H1 (cell line): ENCODE results near the gene RAB25. TPM values are rescaled to one million over a fixed set of nuclear protein-coding genes. Genes with fewer than 3 reads are reported as not detected.
A peak's percentile ranks its signal among the peaks of the same experiment; 100 is the strongest.

Experiments
- CTCF ChIA-PET: fragments of 300-600 bp; sonication (Branson Sonifier 250); formaldehyde crosslinking; loops from one replicate; lab custom pipeline; 2021; ENCODE audit not compliant: partially characterized antibody; lab: Charles Lee
- POLR2A ChIA-PET: fragments of 300-600 bp; sonication (Branson Sonifier 250); formaldehyde crosslinking; loops from one replicate; lab custom pipeline; 2021; ENCODE audit warnings: inconsistent platforms; ENCODE audit not compliant: partially characterized antibody; lab: Charles Lee
- DNase-seq, 2 experiments: peaks; one replicate each; pipeline versions ENCODE4 v3.0.0 to v3.0.0-alpha.2; 2010 to 2022; ENCODE audit warnings: low spot score in 2 of 2, low read depth in 1 of 2, mixed read lengths in 1 of 2
- FAIRE-seq: peaks from 2 replicates; lab custom pipeline; 2011; peaks lifted over from hg19 to GRCh38; lab: Jason Lieb, UNC
- H2AFZ ChIP-seq: 2 replicates; pipeline ENCODE4 v1.8.1; 2012; ENCODE audit warnings: low read length, inconsistent platforms
- H2AK5ac ChIP-seq: 2 replicates; pipeline ENCODE4 v1.6.1; 2013; ENCODE audit warnings: low read depth, low read length
- H2BK120ac ChIP-seq: replicated peaks from 2 replicates; pipeline ENCODE3; 2013; ENCODE audit warnings: low read depth, low read length, inconsistent platforms
- H2BK12ac ChIP-seq: 2 replicates; pipeline ENCODE4 v1.6.1; 2013; ENCODE audit warnings: low read depth, low read length
- H2BK15ac ChIP-seq: 2 replicates; pipeline ENCODE4 v1.6.1; 2013; ENCODE audit warnings: low read length
- H2BK20ac ChIP-seq: 2 replicates; pipeline ENCODE4 v1.6.1; 2013; ENCODE audit warnings: low read length
- H2BK5ac ChIP-seq: 2 replicates; pipeline ENCODE4 v1.6.1; 2013; ENCODE audit warnings: low read depth, low read length
- H3K14ac ChIP-seq: 2 replicates; pipeline ENCODE4 v1.6.1; 2013; ENCODE audit warnings: inconsistent platforms; ENCODE audit not compliant: insufficient read length
- H3K18ac ChIP-seq: 2 replicates; pipeline ENCODE4 v1.6.1; 2013; ENCODE audit warnings: low read length; ENCODE audit errors: extremely low read depth
- H3K23ac ChIP-seq: 2 replicates; pipeline ENCODE4 v1.6.1; 2013; ENCODE audit warnings: inconsistent platforms; ENCODE audit not compliant: insufficient read length
- H3K23me2 ChIP-seq: 2 replicates; pipeline ENCODE4 v1.6.1; 2013; ENCODE audit warnings: low read depth, low read length
- H3K27ac ChIP-seq: 2 replicates; pipeline ENCODE4 v1.6.1; 2011; ENCODE audit warnings: low read depth, low read length, inconsistent platforms
- H3K27me3 ChIP-seq, 4 experiments: replicated peaks in 1 of 4; 1 replicate in 1 of 4; 2 replicates in 3 of 4; pipeline versions ENCODE4 v1.6.1 to v1.8.1; 2011 to 2013; ENCODE audit warnings: low read length in 3 of 4, mild to moderate bottlenecking in 3 of 4, inconsistent platforms in 2 of 4, mixed read lengths in 2 of 4, moderate library complexity in 1 of 4; ENCODE audit not compliant: control insufficient read depth in 3 of 4, insufficient read depth in 3 of 4; ENCODE audit errors: extremely low read depth in 1 of 4
- H3K36me3 ChIP-seq, 4 experiments: 2 replicates each; pipeline versions ENCODE4 v1.6.1 to v1.8.1; 2011 to 2013; ENCODE audit warnings: mild to moderate bottlenecking in 4 of 4, low read length in 3 of 4, moderate library complexity in 2 of 4, control low read depth in 1 of 4, inconsistent platforms in 1 of 4; ENCODE audit not compliant: insufficient read depth in 4 of 4, control insufficient read depth in 2 of 4
- H3K4ac ChIP-seq: replicated peaks from 2 replicates; pipeline ENCODE3; 2013; ENCODE audit warnings: low read length, low read depth, mixed read lengths, inconsistent platforms; ENCODE audit not compliant: insufficient read length
- H3K4me1 ChIP-seq, 4 experiments: replicated peaks in 1 of 4; 1 replicate in 1 of 4; 2 replicates in 3 of 4; pipeline versions ENCODE4 v1.6.1 to v1.8.1; 2011 to 2013; ENCODE audit warnings: low read length in 3 of 4, inconsistent platforms in 2 of 4, mixed read lengths in 1 of 4; ENCODE audit not compliant: insufficient read depth in 4 of 4, control insufficient read depth in 3 of 4
- H3K4me2 ChIP-seq, 2 experiments: 2 replicates each; pipeline versions ENCODE4 v1.6.1 to v1.8.1; 2011 to 2013; ENCODE audit warnings: low read depth in 2 of 2, low read length in 2 of 2, control low read depth in 1 of 2, inconsistent platforms in 1 of 2, mild to moderate bottlenecking in 1 of 2; ENCODE audit not compliant: insufficient read depth in 1 of 2
- H3K4me3 ChIP-seq, 4 experiments: fragments of 200-600, 300-600 bp in 1 of 4; sonication (generic), shearing (Covaris generic), sonication (Bioruptor Twin) in 1 of 4; 2 replicates each; pipeline versions ENCODE4 v1.5.1 to v1.8.1; 2011 to 2016; ENCODE audit warnings: low read length in 4 of 4, low read depth in 3 of 4, control low read depth in 2 of 4, inconsistent platforms in 2 of 4, mild to moderate bottlenecking in 2 of 4, mixed read lengths in 1 of 4, moderate library complexity in 1 of 4; ENCODE audit not compliant: insufficient read depth in 2 of 4; ENCODE audit errors: extremely low read depth in 1 of 4
- H3K56ac ChIP-seq: replicated peaks from 2 replicates; pipeline ENCODE3; 2013; ENCODE audit warnings: low read depth, mild to moderate bottlenecking, mixed read lengths, low read length, inconsistent platforms; ENCODE audit not compliant: insufficient read length
- H3K79me1 ChIP-seq: 2 replicates; pipeline ENCODE4 v1.6.1; 2013; ENCODE audit warnings: low read depth, low read length, control low read depth
- H3K79me2 ChIP-seq, 2 experiments: 2 replicates each; pipeline versions ENCODE4 v1.6.1 to v1.8.1; 2012 to 2013; ENCODE audit warnings: low read length in 2 of 2, mild to moderate bottlenecking in 2 of 2, inconsistent platforms in 1 of 2; ENCODE audit not compliant: insufficient read depth in 2 of 2, control insufficient read depth in 1 of 2
- H3K9ac ChIP-seq, 4 experiments: replicated peaks in 1 of 4; 1 replicate in 1 of 4; 2 replicates in 3 of 4; pipeline versions ENCODE4 v1.6.1 to v1.8.1; 2011 to 2013; ENCODE audit warnings: low read depth in 3 of 4, low read length in 3 of 4, control low read depth in 2 of 4, mild to moderate bottlenecking in 2 of 4, moderate library complexity in 2 of 4, inconsistent platforms in 1 of 4; ENCODE audit errors: extremely low read depth in 1 of 4
- H3K9me3 ChIP-seq, 2 experiments: 2 replicates each; pipeline versions ENCODE4 v1.6.1 to v1.8.1; 2012 to 2013; ENCODE audit warnings: mild to moderate bottlenecking in 2 of 2, moderate library complexity in 2 of 2, control low read depth in 1 of 2, inconsistent platforms in 1 of 2, low read depth in 1 of 2, low read length in 1 of 2, mixed read lengths in 1 of 2; ENCODE audit not compliant: insufficient read depth in 2 of 2
- H4K20me1 ChIP-seq, 2 experiments: replicated peaks in 1 of 2; 2 replicates each; pipeline versions ENCODE3 to v1.8.1; 2011 to 2013; ENCODE audit warnings: inconsistent platforms in 2 of 2, low read length in 2 of 2, mild to moderate bottlenecking in 1 of 2; ENCODE audit not compliant: insufficient read depth in 2 of 2, control insufficient read depth in 1 of 2
- H4K5ac ChIP-seq: 2 replicates; pipeline ENCODE4 v1.6.1; 2013; ENCODE audit warnings: low read length, low read depth, mixed read lengths, inconsistent platforms; ENCODE audit not compliant: insufficient read length
- H4K8ac ChIP-seq: 2 replicates; pipeline ENCODE4 v1.8.0; 2013; ENCODE audit warnings: mild to moderate bottlenecking, moderate library complexity, low read length, inconsistent platforms; ENCODE audit not compliant: insufficient read depth; ENCODE audit errors: extremely low read depth
- H4K91ac ChIP-seq: replicated peaks from 2 replicates; pipeline ENCODE3; 2013; ENCODE audit warnings: low read length, mixed read lengths, inconsistent platforms; ENCODE audit not compliant: insufficient read length
- CBX8 ChIP-seq: fragments of 300-800, 300-1000 bp; sonication (generic); IDR thresholded peaks from 2 replicates; pipeline ENCODE4 v1.7.1; 2016; ENCODE audit warnings: low read depth, low read length, borderline replicate concordance
- CHD1 ChIP-seq: IDR thresholded peaks from 2 replicates; pipeline ENCODE4 v1.6.1; 2012; ENCODE audit warnings: low read depth, low read length, improper control_type of control experiment
- EGR1 ChIP-seq: IDR thresholded peaks from 2 replicates; pipeline ENCODE4 v1.6.1; 2011; ENCODE audit warnings: low read depth, low read length, borderline replicate concordance
- HDAC2 ChIP-seq, 2 experiments: fragments of 300-600 bp in 1 of 2; sonication (generic) in 1 of 2; IDR thresholded peaks; 2 replicates each; pipeline ENCODE4 v1.6.1; 2011 to 2012; ENCODE audit warnings: low read depth in 2 of 2, low read length in 2 of 2, mild to moderate bottlenecking in 2 of 2, moderate library complexity in 2 of 2, borderline replicate concordance in 1 of 2, inconsistent platforms in 1 of 2
- JUN ChIP-seq: IDR thresholded peaks from 2 replicates; pipeline ENCODE4 v1.6.1; 2011; ENCODE audit warnings: low read depth, mild to moderate bottlenecking, improper control_type of control experiment, low read length
- KDM5A ChIP-seq: fragments of 200-600 bp; IDR thresholded peaks from 2 replicates; pipeline ENCODE4 v1.7.1; 2012; ENCODE audit warnings: mild to moderate bottlenecking, low read length, inconsistent platforms, mixed read lengths
- MAFK ChIP-seq: IDR thresholded peaks from 2 replicates; pipeline ENCODE4 v1.6.1; 2012; ENCODE audit warnings: low read depth, mild to moderate bottlenecking, improper control_type of control experiment, low read length
- RNF2 ChIP-seq: fragments of 200-900, 300-1000 bp; sonication (generic); IDR thresholded peaks from 2 replicates; pipeline ENCODE4 v1.7.1; 2016; ENCODE audit warnings: borderline replicate concordance, low read depth, mild to moderate bottlenecking, antibody characterized with exemption, low read length; ENCODE audit not compliant: poor library complexity, severe bottlenecking; ENCODE audit errors: missing control alignments
- SIRT6 ChIP-seq: IDR thresholded peaks from one replicate; pipeline ENCODE4 v1.7.1; 2012; ENCODE audit warnings: low read length, inconsistent platforms
- SP4 ChIP-seq: IDR thresholded peaks from 2 replicates; pipeline ENCODE4 v1.6.1; 2012; ENCODE audit warnings: low read length, inconsistent platforms
- WGBS, 2 experiments: shearing (Covaris generic) in 1 of 2; methylation state at CpG; one replicate each; pipeline versions ENCODE4 v1.1.6 to v1.1.7; 2013 to 2015; ENCODE audit warnings: low lambda C conversion rate in 2 of 2, mixed read lengths in 2 of 2, inconsistent platforms in 1 of 2, low coverage in 1 of 2, missing lambda C conversion rate in 1 of 2; ENCODE audit not compliant: insufficient replicate concordance in 2 of 2, insufficient coverage in 1 of 2, insufficient read length in 1 of 2; ENCODE audit errors: extremely low coverage in 1 of 2, missing lambda C conversion rate in 1 of 2; 5-methylcytosine and 5-hydroxymethylcytosine counted together
- polyA plus RNA-seq, 7 experiments: library from polyadenylated mRNA; depleted of rRNA in 3 of 7; stranded (reverse) in 5 of 7; unstranded in 2 of 7; fragments of >200 nt in 5 of 7; fragments of 200-250 nt in 2 of 7; gene quantifications; 1 replicate in 5 of 7; 2 replicates in 1 of 7; 4 replicates in 1 of 7; pipeline versions ENCODE4 v1.2.1 to v1.2.3, GENCODE V29; 2011 to 2013; ENCODE audit warnings: missing spikeins in 2 of 7, mixed read lengths in 2 of 7
- total RNA-seq: library from RNA; stranded (reverse); fragmentation: NEBNext Ultra II Directional; extraction: Animal tissue kit (Norgen Biotek cat#: 25700); gene quantifications from 2 replicates; pipeline ENCODE4 v1.2.1, GENCODE V29; 2021

Gene RAB25
- total and polyA plus RNA-seq, 2 of the 8 experiments (the other 6 are each of a cell fraction or from before 2014, with no cell fraction given), result 34.8 to 98.2 TPM

- H3K18ac ChIP-seq, result no peak within 1 kb of the TSS
- H2AK5ac ChIP-seq, result no peak within 1 kb of the TSS
- H2BK15ac ChIP-seq, result no peak within 1 kb of the TSS
- H2BK120ac ChIP-seq, result no peak within 1 kb of the TSS
- 0 out of 2 replicates have a peak, but pooled peaks cover 5% of the 10 kb centered on the region for H3K79me1 ChIP-seq
- WGBS, 2 experiments, result 3% methylated on average over 34 of the region's 45 CpGs; no CpG with 5 or more reads in 1 of the 2 experiments
- H2BK20ac ChIP-seq, result no peak within 1 kb of the TSS
- peak within 1 kb of the TSS; percentile 23 for H3K4ac ChIP-seq
- peak within 1 kb of the TSS; percentile 99 for H3K4me2 ChIP-seq
- DNase-seq, result peak; percentile 73 to 84
- POLR2A ChIA-PET, result interaction anchor here (0.6 to 2.9 kb wide), 7 partner anchors 12 to 157 kb away, joined by 3 to 10 read pairs (median 5); partner anchors contain the start of genes RAB25 and UBQLN4
- H3K27me3 ChIP-seq, result peaks cover 0 to 4% (median under 1%) of the 10 kb centered on the region in 4 experiments; a peak in 1 of 7 replicates
- 0 out of 2 replicates have a peak within 1 kb of the TSS, but pooled peaks have one; percentile 10 for H2AFZ ChIP-seq
- peak within 1 kb of the TSS; percentile 27 for H3K56ac ChIP-seq
- no peak within 1 kb of the TSS for H4K8ac ChIP-seq
- H3K79me2 ChIP-seq, result peaks cover 5 to 15% of the 10 kb centered on the region in 2 experiments
- H4K20me1 ChIP-seq, result peaks cover 0 to 2% of the 10 kb centered on the region in 2 experiments
- peak within 1 kb of the TSS in 3 of 4 experiments; percentile 63 to 76 (median 75); a peak in 6 of 7 replicates for H3K9ac ChIP-seq
- H4K91ac ChIP-seq, result no peak within 1 kb of the TSS
- CTCF ChIA-PET, result interaction anchor here (0.9 to 8.9 kb wide), 12 partner anchors 9 to 110 kb away, joined by 3 to 77 read pairs (median 5); partner anchors contain the start of genes ARHGEF2 and UBQLN4
- H3K9me3 ChIP-seq, result no peaks in the 10 kb centered on the region
- FAIRE-seq, result peak; percentile 96
- H3K4me1 ChIP-seq, result peaks cover 0 to 3% (median under 1%) of the 10 kb centered on the region in 4 experiments; a peak in 3 of 7 replicates
- peak within 1 kb of the TSS; percentile 37; the same call in 1 of the 2 replicates for H2BK5ac ChIP-seq
- H3K23me2 ChIP-seq, result peaks cover 5% of the 10 kb centered on the region; the same call in 1 of the 2 replicates
- no peak within 1 kb of the TSS for H2BK12ac ChIP-seq
- H3K36me3 ChIP-seq, result peaks cover 1 to 26% (median 15%) of the 10 kb centered on the region in 4 experiments; a peak in 5 of 8 replicates
- H3K23ac ChIP-seq, result no peak within 1 kb of the TSS
- H3K27ac ChIP-seq, result no peak within 1 kb of the TSS
- H3K14ac ChIP-seq, result no peak within 1 kb of the TSS
- H4K5ac ChIP-seq, result no peak within 1 kb of the TSS
- peak within 1 kb of the TSS; percentile 92 to 97 (median 94) for H3K4me3 ChIP-seq
- TF ChIP-seq KDM5A (no peak), SIRT6 (no peak), HDAC2 (IDR thresholded peaks at IDR 0.05; ENCODE audit: borderline replicate concordance in 1 of 2, low read depth in 2 of 2, low read length in 2 of 2) (peak in 1 of 2 experiments; percentile 72; a peak in 1 of 4 replicates), CHD1 (no peak), CBX8 (no peak), RNF2 (no peak), SP4 (no peak), EGR1 (no peak), MAFK (no peak), JUN (no peak)
Observed at GRCh38 chr1:156020293-156021092, 40.5 kb upstream of the RAB25 start, which contains the start of gene SSR2. TSS of gene SSR2 (minus strand) at chr1:156020951. CDS start at chr1:156020167, 784 bp downstream.
